Esophagus squamous epithelium (tissue), 5 donors: ENCODE results near the gene ICE2. TPM values are rescaled to one million over a fixed set of nuclear protein-coding genes. Genes with fewer than 3 reads are reported as not detected.

ENCODE experiments used
- DNase-seq: peaks from one replicate; lab custom pipeline; 2025; lab: John Stamatoyannopoulos, UW
- H3K27ac ChIP-seq, 4 donors: fragments of 200-600 bp; sonication (generic); one replicate each; pipeline ENCODE4 v1.5.1; 2016 to 2019; ENCODE audit warnings: mild to moderate bottlenecking in 1 of 4
- H3K27me3 ChIP-seq, 4 donors: fragments of 200-600 bp; sonication (generic); 1 replicate in 3 of 4; 2 replicates in 1 of 4; pipeline versions ENCODE4 v1.5.1 to v1.6.0; 2017 to 2021; ENCODE audit warnings: antibody characterized with exemption in 1 of 4
- H3K36me3 ChIP-seq, 3 donors: fragments of 200-600 bp; sonication (generic); one replicate each; pipeline ENCODE4 v1.5.1; 2016 to 2019
- H3K4me1 ChIP-seq, 3 donors: fragments of 200-600 bp; sonication (generic); one replicate each; pipeline ENCODE4 v1.5.1; 2017 to 2019
- H3K4me3 ChIP-seq, 4 donors: fragments of 200-600 bp; sonication (generic); 1 replicate in 3 of 4; 2 replicates in 1 of 4; pipeline ENCODE4 v1.5.1; 2016 to 2019; ENCODE audit warnings: mild to moderate bottlenecking in 2 of 4, moderate library complexity in 1 of 4
- H3K9me3 ChIP-seq, 3 donors: fragments of 200-600 bp; sonication (generic); one replicate each; pipeline ENCODE4 v1.5.1; 2016 to 2019
- POLR2A ChIP-seq, 4 donors: fragments of 450-650 bp; IDR thresholded peaks; one replicate each; pipeline ENCODE4 v1.6.1; 2017; ENCODE audit warnings: antibody characterized with exemption in 4 of 4, mild to moderate bottlenecking in 4 of 4, moderate library complexity in 3 of 4
- WGBS, 2 donors: methylation state at CpG; one replicate each; pipeline ENCODE4 v1.1.5; 2018; 5-methylcytosine and 5-hydroxymethylcytosine counted together
- intact Hi-C: fragments of 100-400 bp; cut with DNase I; formaldehyde crosslinking; loops from one replicate; pipeline ENCODE4 v1.15.0; 2022
- total RNA-seq, 4 donors: library from RNA; depleted of rRNA; stranded (reverse); fragments of >200 nt; gene quantifications; one replicate each; pipeline ENCODE4 v1.1.0, GENCODE V29; 2016
- TF ChIP-seq, protein P1 (sequence below), 6 experiments: fragments of 450-650 bp in 4 of 6; fragments of 200-600 bp in 2 of 6; sonication (generic) in 2 of 6; IDR thresholded peaks; one replicate each; pipeline ENCODE4 v1.5.1; 2016 to 2019; ENCODE audit warnings: antibody characterized with exemption in 6 of 6, mild to moderate bottlenecking in 4 of 6, moderate library complexity in 4 of 6
- donor health status: DM: yes; HTN: yes; CAD: no.

Gene ICE2
- total RNA-seq, 4 donors from 2014 or later: 7.0 to 35.9 (median 19.9) TPM

- Histone ChIP-seq H3K36me3 (peaks cover 0 to 44% (median 0%) of the 10 kb centered on the region in 3 donors), H3K27me3 (no peaks in the 10 kb centered on the region), H3K9me3 (no peaks in the 10 kb centered on the region), H3K27ac (no peak overlapping the region), H3K4me1 (no peaks in the 10 kb centered on the region), H3K4me3 (no peak overlapping the region)
- TF ChIP-seq, protein P1, sequence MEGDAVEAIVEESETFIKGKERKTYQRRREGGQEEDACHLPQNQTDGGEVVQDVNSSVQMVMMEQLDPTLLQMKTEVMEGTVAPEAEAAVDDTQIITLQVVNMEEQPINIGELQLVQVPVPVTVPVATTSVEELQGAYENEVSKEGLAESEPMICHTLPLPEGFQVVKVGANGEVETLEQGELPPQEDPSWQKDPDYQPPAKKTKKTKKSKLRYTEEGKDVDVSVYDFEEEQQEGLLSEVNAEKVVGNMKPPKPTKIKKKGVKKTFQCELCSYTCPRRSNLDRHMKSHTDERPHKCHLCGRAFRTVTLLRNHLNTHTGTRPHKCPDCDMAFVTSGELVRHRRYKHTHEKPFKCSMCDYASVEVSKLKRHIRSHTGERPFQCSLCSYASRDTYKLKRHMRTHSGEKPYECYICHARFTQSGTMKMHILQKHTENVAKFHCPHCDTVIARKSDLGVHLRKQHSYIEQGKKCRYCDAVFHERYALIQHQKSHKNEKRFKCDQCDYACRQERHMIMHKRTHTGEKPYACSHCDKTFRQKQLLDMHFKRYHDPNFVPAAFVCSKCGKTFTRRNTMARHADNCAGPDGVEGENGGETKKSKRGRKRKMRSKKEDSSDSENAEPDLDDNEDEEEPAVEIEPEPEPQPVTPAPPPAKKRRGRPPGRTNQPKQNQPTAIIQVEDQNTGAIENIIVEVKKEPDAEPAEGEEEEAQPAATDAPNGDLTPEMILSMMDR (IDR thresholded peaks at IDR 0.05): no peak
- no peak for DNase-seq
- WGBS, 2 donors: 82 to 88% methylated on average over 2 of the region's 2 CpGs
- intact Hi-C loops: no loop called here
These were observed 36.8 kb downstream of the ICE2 start for GRCh38 chr15:60442031-60442650.

DNA sequence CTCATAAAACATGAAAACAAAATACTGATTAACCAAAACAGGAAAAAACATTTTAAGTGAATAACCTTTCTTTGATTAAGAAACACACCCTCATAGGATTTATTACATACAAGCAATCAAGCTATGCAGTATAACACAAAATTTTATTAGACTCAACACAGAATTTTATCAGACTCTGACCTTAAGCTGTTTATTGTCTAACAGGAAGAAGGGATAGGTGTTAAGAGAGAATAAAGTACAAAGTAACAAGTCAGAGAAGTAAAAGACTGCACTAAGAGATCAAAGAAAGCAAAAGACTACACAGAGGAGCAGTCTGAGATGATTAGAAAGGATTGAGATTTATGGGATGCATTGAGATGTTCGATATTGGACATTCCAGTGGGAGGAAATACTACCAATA, 37.6 kb downstream of the ICE2 start:
- WGBS, 2 donors: 83 to 85% methylated on average over 1 of the region's 1 CpG
- intact Hi-C loops: no loop called here
- TF ChIP-seq, protein P1 (IDR thresholded peaks at IDR 0.05): no peak
- no peak for TF ChIP-seq POLR2A (IDR thresholded peaks at IDR 0.05)
- H3K4me1 ChIP-seq: no peaks in the 10 kb centered on the region
- H3K9me3 ChIP-seq: no peaks in the 10 kb centered on the region
- H3K4me3 ChIP-seq: no peak overlapping the region
- no peaks in the 10 kb centered on the region for H3K27me3 ChIP-seq
- H3K36me3 ChIP-seq: peaks cover 0 to 45% (median 0%) of the 10 kb centered on the region in 3 donors
- no peak for DNase-seq
- H3K27ac ChIP-seq: no peak overlapping the region

DNA sequence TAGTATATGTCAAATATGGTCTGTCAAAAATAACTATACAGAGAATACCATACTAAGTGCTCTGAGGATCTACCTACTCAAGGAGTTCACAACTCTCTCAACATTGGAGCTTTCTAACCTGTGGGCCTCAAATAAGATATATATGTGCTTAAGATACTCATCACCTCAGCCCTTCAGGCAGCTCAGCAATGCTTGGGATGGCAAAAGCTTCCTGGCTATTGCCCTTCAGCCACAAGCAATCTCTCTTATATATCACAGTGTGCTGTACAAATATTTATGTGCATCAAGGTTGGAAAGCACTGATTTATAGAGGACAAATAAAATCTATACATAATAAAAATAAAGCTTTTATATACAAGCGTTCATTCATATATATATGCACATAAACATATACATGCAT, 40.3 kb downstream of the ICE2 start:
- intact Hi-C loops: no loop called here
- TF ChIP-seq, protein P1 (IDR thresholded peaks at IDR 0.05): no peak
- TF ChIP-seq POLR2A (IDR thresholded peaks at IDR 0.05): no peak
- H3K9me3 ChIP-seq: no peaks in the 10 kb centered on the region
- no peaks in the 10 kb centered on the region for H3K4me1 ChIP-seq
- H3K27ac ChIP-seq: no peak overlapping the region
- no peaks in the 10 kb centered on the region for H3K27me3 ChIP-seq
- no peak for DNase-seq
- 86 to 100% methylated on average over 1 of the region's 1 CpG for WGBS, 2 donors
- H3K4me3 ChIP-seq: no peak overlapping the region
- peaks cover 0 to 68% (median 0%) of the 10 kb centered on the region in 3 donors for H3K36me3 ChIP-seq

DNA sequence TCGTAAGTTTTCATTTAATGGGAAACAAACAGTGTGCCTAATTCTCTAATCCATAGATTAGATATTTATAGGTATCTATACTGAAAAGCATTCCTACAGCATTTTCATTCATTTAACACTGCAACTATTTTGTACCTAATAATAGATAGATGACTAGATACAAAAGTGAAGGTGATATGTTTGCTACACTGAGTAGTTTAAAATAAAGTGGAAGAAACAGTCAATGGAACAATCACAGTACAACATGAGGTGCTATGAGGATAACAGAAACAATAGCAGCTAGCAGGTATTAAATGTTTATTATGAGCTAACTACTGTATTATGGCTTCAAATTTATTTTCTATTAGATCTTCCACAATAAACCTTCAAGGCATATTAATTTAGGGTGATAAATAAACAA, 50.0 kb downstream of the ICE2 start:
- intact Hi-C loops: no loop called here
- WGBS, 2 donors: 95 to 100% methylated on average over 1 of the region's 1 CpG
- H3K9me3 ChIP-seq: no peaks in the 10 kb centered on the region

DNA sequence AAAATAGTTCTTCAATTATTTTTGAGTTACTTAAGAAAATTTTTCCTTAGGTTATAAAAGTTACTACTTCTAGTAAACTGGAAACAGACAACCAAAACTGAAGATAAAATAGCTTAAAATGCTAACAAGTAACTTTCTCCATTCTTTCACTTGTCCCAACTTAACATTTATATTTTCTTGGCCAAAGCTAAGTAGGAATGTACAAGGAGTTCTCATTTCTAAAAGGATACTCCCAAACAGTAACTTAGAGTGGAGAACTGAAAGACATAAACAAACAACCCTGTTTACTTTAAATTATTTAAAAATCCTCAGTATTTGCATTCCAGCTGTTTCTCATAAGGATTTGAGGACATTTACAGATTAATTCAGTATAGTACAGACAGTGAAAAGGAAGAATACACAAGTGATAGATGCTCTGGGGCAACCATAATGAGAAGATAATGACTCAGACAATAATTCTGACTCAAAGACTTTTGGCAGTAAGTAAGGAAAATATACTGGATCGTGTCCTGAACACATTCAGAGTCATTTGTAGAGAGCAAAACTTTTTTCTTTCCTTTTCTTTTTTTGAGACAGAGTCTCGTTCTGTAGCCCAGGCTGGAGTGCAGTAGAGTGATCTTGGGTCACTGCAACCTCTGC, 52.0 kb downstream of the ICE2 start:
- Histone ChIP-seq H3K27ac (peak overlapping the region in 3 of 4 donors; percentile 54 to 73 (median 70)), H3K9me3 (no peaks in the 10 kb centered on the region), H3K4me3 (no peak overlapping the region), H3K27me3 (no peaks in the 10 kb centered on the region), H3K4me1 (peaks cover 4 to 41% (median 9%) of the 10 kb centered on the region in 3 donors), H3K36me3 (peaks cover 0 to 40% (median 0%) of the 10 kb centered on the region in 3 donors)
- intact Hi-C loops: no loop called here
- no peak for DNase-seq
- TF ChIP-seq, protein P1 (IDR thresholded peaks at IDR 0.05): no peak
- no peak for TF ChIP-seq POLR2A (IDR thresholded peaks at IDR 0.05)
- WGBS, 2 donors: 11 to 23% methylated on average over 2 of the region's 2 CpGs

More for the DNA sequence above, 50.0 kb downstream of the ICE2 start:
- Histone ChIP-seq H3K4me1 (peaks cover 0 to 22% (median 6%) of the 10 kb centered on the region in 3 donors), H3K27ac (no peak overlapping the region), H3K36me3 (peaks cover 0 to 49% (median 0%) of the 10 kb centered on the region in 3 donors), H3K4me3 (no peak overlapping the region), H3K27me3 (no peaks in the 10 kb centered on the region)
- DNase-seq: no peak
- TF ChIP-seq, protein P1 (IDR thresholded peaks at IDR 0.05): no peak
- no peak for TF ChIP-seq POLR2A (IDR thresholded peaks at IDR 0.05)
